GM12878 (cell line): ENCODE measurements around the gene USF3. TPM values are rescaled to one million over a fixed set of nuclear protein-coding genes. Genes with fewer than 3 reads are reported as not detected.

Experiments used
- ATAC-seq: fragments of 200-7000 bp; cut with Tn5 transposase; 3 replicates; pipeline ENCODE4 v1.9.1; 2020; ENCODE audit warnings: mild to moderate bottlenecking, moderate library complexity
- BruUV-seq: library from RNA; stranded (reverse); fragments of 400-500 nt; replicated peaks from 2 replicates; lab custom pipeline; 2021; lab: Mats Ljungman, UMichigan
- CTCF ChIA-PET: fragments of 300-600 bp; sonication (Branson Sonifier 250); formaldehyde crosslinking; extraction: SDS; loops from one replicate; lab custom pipeline; 2021; ENCODE audit warnings: inconsistent platforms; lab: Yijun Ruan, JAX
- POLR2A ChIA-PET: fragments of 350-600 bp; formaldehyde crosslinking; extraction: SDS; loops from one replicate; lab custom pipeline; 2021; ENCODE audit warnings: inconsistent platforms; lab: Charles Lee
- RAD21 ChIA-PET: fragments of 300-600 bp; sonication (Branson Sonifier 250); formaldehyde crosslinking; loops from one replicate; lab custom pipeline; 2023; ENCODE audit warnings: antibody characterized with exemption; ENCODE audit not compliant: unreplicated experiment; lab: Charles Lee
- SMC1A ChIA-PET: fragments of 300-600 bp; sonication (Branson Sonifier 250); formaldehyde crosslinking; loops from one replicate; lab custom pipeline; 2023; ENCODE audit not compliant: unreplicated experiment, uncharacterized antibody; lab: Charles Lee
- DNase-seq: peaks from one replicate; pipeline ENCODE4 v3.0.0-alpha.2; 2011; ENCODE audit warnings: low read depth, low spot score
- FAIRE-seq: peaks from 3 replicates; lab custom pipeline; 2011; peaks lifted over from hg19 to GRCh38; lab: Jason Lieb, UNC
- H2AFZ ChIP-seq: 2 replicates; pipeline ENCODE4 v1.6.0; 2011; ENCODE audit warnings: low read depth, low read length, control low read depth; ENCODE audit not compliant: control insufficient read depth
- H3K27ac ChIP-seq: 2 replicates; pipeline ENCODE4 v1.5.1; 2011; ENCODE audit warnings: control low read depth; ENCODE audit not compliant: control insufficient read depth, insufficient read depth
- H3K27me3 ChIP-seq, 2 experiments: replicated peaks in 1 of 2; 2 replicates each; pipeline versions ENCODE4 v1.6.0 to v1.6.1; 2011; ENCODE audit warnings: low read length in 1 of 2; ENCODE audit not compliant: control insufficient read depth in 2 of 2, insufficient read depth in 2 of 2
- H3K36me3 ChIP-seq, 2 experiments: 2 replicates each; pipeline ENCODE4 v1.5.1; 2011; ENCODE audit warnings: low read length in 1 of 2; ENCODE audit not compliant: control insufficient read depth in 2 of 2, insufficient read depth in 2 of 2
- H3K4me1 ChIP-seq: 2 replicates; pipeline ENCODE4 v1.6.1; 2011; ENCODE audit warnings: mild to moderate bottlenecking, low read length, moderate library complexity, mixed read lengths; ENCODE audit not compliant: control insufficient read depth, insufficient read depth
- H3K4me2 ChIP-seq: 2 replicates; pipeline ENCODE4 v1.6.0; 2011; ENCODE audit warnings: control low read depth; ENCODE audit not compliant: control insufficient read depth, insufficient read depth
- H3K4me3 ChIP-seq: fragments of 200-600 bp; sonication (generic); 2 replicates; pipeline ENCODE4 v1.5.1; 2016
- H3K79me2 ChIP-seq: 2 replicates; pipeline ENCODE4 v1.6.0; 2011; ENCODE audit warnings: low read length; ENCODE audit not compliant: control insufficient read depth, insufficient read depth
- H3K9ac ChIP-seq: 2 replicates; pipeline ENCODE4 v1.8.0; 2011; ENCODE audit warnings: low read length, control low read depth, mixed read lengths; ENCODE audit not compliant: control insufficient read depth, insufficient read depth
- H3K9me3 ChIP-seq: replicated peaks from 3 replicates; pipeline ENCODE4 v1.5.1; 2011; ENCODE audit warnings: mild to moderate bottlenecking, low read length; ENCODE audit not compliant: control insufficient read depth, insufficient read depth
- H4K20me1 ChIP-seq: 2 replicates; pipeline ENCODE4 v1.6.0; 2011; ENCODE audit not compliant: control insufficient read depth, insufficient read depth
- BMI1 ChIP-seq: fragments of 450-650 bp; IDR thresholded peaks from 2 replicates; pipeline ENCODE4 v1.6.1; 2016; ENCODE audit warnings: mild to moderate bottlenecking, moderate library complexity, borderline replicate concordance
- CBX5 ChIP-seq: sonication (generic); IDR thresholded peaks from 2 replicates; pipeline ENCODE4 v1.6.1; 2016; ENCODE audit warnings: low read depth, moderate library complexity, mild to moderate bottlenecking, inconsistent platforms
- MAX ChIP-seq: IDR thresholded peaks from 2 replicates; pipeline ENCODE4 v1.6.1; 2012; ENCODE audit warnings: low read depth, low read length, improper control_type of control experiment
- MYC ChIP-seq: IDR thresholded peaks from 2 replicates; pipeline ENCODE4 v1.6.1; 2011; ENCODE audit warnings: mild to moderate bottlenecking, low read length, moderate library complexity, inconsistent platforms; ENCODE audit not compliant: insufficient read depth, insufficient replicate concordance, insufficient read length, severe bottlenecking
- NFYA ChIP-seq: IDR thresholded peaks from 2 replicates; pipeline ENCODE4 v1.6.1; 2011; ENCODE audit warnings: low read depth, mild to moderate bottlenecking, low read length, improper control_type of control experiment, borderline replicate concordance
- SMARCA5 ChIP-seq: fragments of 450-650 bp; IDR thresholded peaks from 2 replicates; pipeline ENCODE4 v1.6.1; 2017; ENCODE audit warnings: mild to moderate bottlenecking
- STAT3 ChIP-seq: IDR thresholded peaks from 2 replicates; pipeline ENCODE4 v1.6.1; 2011; ENCODE audit warnings: low read depth, low read length, improper control_type of control experiment
- WGBS: methylation state at CpG from one replicate; pipeline ENCODE4 v1.1.6; 2016; ENCODE audit warnings: low lambda C conversion rate; ENCODE audit not compliant: insufficient replicate concordance, insufficient coverage; ENCODE audit errors: missing lambda C conversion rate; 5-methylcytosine and 5-hydroxymethylcytosine counted together
- in situ Hi-C: fragments of 300-500 bp; cut with MboI; formaldehyde crosslinking; loops from 9 replicates; pipeline ENCODE4 v1.14.3; 2018; ENCODE audit warnings: mixed read lengths
- intact Hi-C: fragments of 100-400 bp; cut with micrococcal nuclease; formaldehyde crosslinking; loops from one replicate; pipeline ENCODE4 v1.14.2; 2022; ENCODE audit not compliant: unreplicated experiment
- polyA plus RNA-seq, 11 experiments: library from polyadenylated mRNA; depleted of rRNA in 4 of 11; unstranded in 6 of 11; stranded (reverse) in 5 of 11; fragments of >200 nt; fragmentation: Nextera tagmentation in 4 of 11; fragmentation: Illumina TruSeq in 1 of 11; extraction: Ambion mirVana in 4 of 11; extraction: Trizol in 1 of 11; gene quantifications; 1 replicate in 1 of 11; 2 replicates in 10 of 11; pipeline versions ENCODE4 v1.2.1 to v1.2.3, GENCODE V29; 2011 to 2016; ENCODE audit warnings: inconsistent platforms in 2 of 11, missing spikeins in 2 of 11, low read depth in 1 of 11
- total RNA-seq, 4 experiments: library from RNA; depleted of rRNA in 3 of 4; stranded (reverse); fragments of >200 nt in 3 of 4; fragmentation: Illumina TruSeq in 1 of 4; extraction: Trizol in 1 of 4; gene quantifications; 2 replicates each; pipeline versions ENCODE4 v1.2.1 to v1.2.3, GENCODE V29; 2013 to 2021

USF3 gene
- total and polyA plus RNA-seq, 10 of the 15 experiments (the other 5 are each of a cell fraction or from before 2014, with no cell fraction given), result 3.1 to 15.9 (median 7.8) TPM

DNA sequence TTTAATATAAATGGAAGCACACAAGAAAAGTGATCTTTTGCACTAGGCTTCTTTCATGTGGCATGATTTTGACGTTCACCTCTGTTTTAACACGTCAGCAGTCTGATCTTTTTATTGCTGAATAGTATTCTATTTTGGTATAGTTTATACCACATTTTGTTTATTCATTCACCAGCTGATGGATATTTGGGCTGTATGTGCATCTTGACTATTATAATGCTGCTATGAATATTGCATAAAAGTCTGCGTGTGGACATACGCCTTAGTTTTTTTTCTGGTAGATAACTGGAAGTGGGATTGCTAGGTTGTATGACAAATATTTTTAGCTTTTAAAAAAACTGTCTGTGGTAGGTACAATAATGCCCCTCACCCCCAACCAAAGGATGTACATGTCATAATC, 35.3 kb upstream of the USF3 start:
- ATAC-seq, result no peak
- intact Hi-C loops, result no loop called here
- Histone ChIP-seq H3K4me2 (no peak overlapping the region), H3K27ac (no peak overlapping the region), H3K36me3 (peaks cover 0 to 15% of the 10 kb centered on the region in 2 experiments; a peak in 3 of 4 replicates), H3K27me3 (no peaks in the 10 kb centered on the region), H3K4me1 (peaks cover 2% of the 10 kb centered on the region; the same call in 1 of the 2 replicates), H2AFZ (no peak overlapping the region), H4K20me1 (no peaks in the 10 kb centered on the region), H3K79me2 (peaks cover 78% of the 10 kb centered on the region), H3K9me3 (no peaks in the 10 kb centered on the region), H3K4me3 (no peak overlapping the region), H3K9ac (no peak overlapping the region)
- FAIRE-seq, result no peak
- in situ Hi-C loops, result loop anchor here (10.0 kb wide), 1 partner anchor 423 kb away; no protein-coding TSS in a partner anchor
- TF ChIP-seq BMI1, result no peak
- no peak for TF ChIP-seq STAT3
- no peak for TF ChIP-seq SMARCA5
- no peak for TF ChIP-seq CBX5
- no peak for TF ChIP-seq MYC
- TF ChIP-seq NFYA, result no peak
- TF ChIP-seq MAX, result no peak
- ChIA-PET POLR2A (interaction anchor here (0.6 to 5.8 kb wide), 2 partner anchors 14 to 216 kb away, joined by 3 to 30 read pairs; partner anchors contain the start of genes ATP6V1A and NAA50), SMC1A (interaction anchor here (0.9 to 1.2 kb wide), 2 partner anchors 10 to 181 kb away, joined by 4 read pairs; no protein-coding TSS in a partner anchor), RAD21 (no interaction called here), CTCF (interaction anchor here (1.3 to 2.4 kb wide), 4 partner anchors 13 to 236 kb away, joined by 5 to 9 read pairs (median 6); partner anchors contain the start of gene NAA50)
- no peak for DNase-seq
- WGBS, result 85% methylated on average over 4 of the region's 4 CpGs
- no TSS peak for BruUV-seq
